SJSA1 (cell line): ENCODE data around the gene PLA2G2F. TPM values are rescaled to one million over a fixed set of nuclear protein-coding genes. Genes with fewer than 3 reads are reported as not detected.

Experiments used
- DNase-seq, 2 experiments: peaks; one replicate each; pipeline ENCODE4 v3.0.0-alpha.2; 2015 to 2020; ENCODE audit warnings: low spot score in 2 of 2, low read depth in 1 of 2
- H3K27ac ChIP-seq: fragments of 250-450 bp; sonication (Bioruptor Pico); 2 replicates; pipeline ENCODE4 v1.5.1; 2020; ENCODE audit warnings: mild to moderate bottlenecking, moderate library complexity
- H3K27me3 ChIP-seq: fragments of 250-450 bp; sonication (Bioruptor Pico); replicated peaks from 2 replicates; pipeline ENCODE4 v1.5.1; 2020; ENCODE audit warnings: mild to moderate bottlenecking, moderate library complexity
- H3K36me3 ChIP-seq: fragments of 250-450 bp; sonication (Bioruptor Pico); 2 replicates; pipeline ENCODE4 v1.5.1; 2020; ENCODE audit warnings: mild to moderate bottlenecking
- H3K4me1 ChIP-seq: fragments of 250-450 bp; sonication (Bioruptor Pico); replicated peaks from 2 replicates; pipeline ENCODE4 v1.6.1; 2021; ENCODE audit warnings: mild to moderate bottlenecking
- H3K4me3 ChIP-seq: fragments of 250-450 bp; sonication (Bioruptor Pico); 2 replicates; pipeline ENCODE4 v1.5.1; 2020; ENCODE audit warnings: mild to moderate bottlenecking
- H3K9me3 ChIP-seq: fragments of 250-450 bp; sonication (Bioruptor Pico); replicated peaks from 2 replicates; pipeline ENCODE4 v1.5.1; 2020; ENCODE audit warnings: mild to moderate bottlenecking
- total RNA-seq: library from RNA; depleted of rRNA; stranded (reverse); fragments of >200 nt; shearing (Covaris generic); gene quantifications from 2 replicates; pipeline ENCODE4 v1.2.3, GENCODE V29; 2014

Gene PLA2G2F
- total RNA-seq, 1 experiment from 2014 or later, result not detected

GRCh38 chr1:20154301-20154831 is 15.2 kb downstream of the PLA2G2F start:
- H3K27me3 ChIP-seq, result no peaks in the 10 kb centered on the region
- peaks cover 4% of the 10 kb centered on the region for H3K4me1 ChIP-seq
- no peak overlapping the region for H3K4me3 ChIP-seq
- DNase-seq, result no peak
- no peaks in the 10 kb centered on the region for H3K9me3 ChIP-seq
- H3K36me3 ChIP-seq, result no peaks in the 10 kb centered on the region
- no peak overlapping the region for H3K27ac ChIP-seq

GRCh38 chr1:20158358-20159070 is 19.4 kb downstream of the PLA2G2F start:
- H3K4me1 ChIP-seq, result no peaks in the 10 kb centered on the region
- no peaks in the 10 kb centered on the region for H3K36me3 ChIP-seq
- no peak overlapping the region for H3K4me3 ChIP-seq

DNA sequence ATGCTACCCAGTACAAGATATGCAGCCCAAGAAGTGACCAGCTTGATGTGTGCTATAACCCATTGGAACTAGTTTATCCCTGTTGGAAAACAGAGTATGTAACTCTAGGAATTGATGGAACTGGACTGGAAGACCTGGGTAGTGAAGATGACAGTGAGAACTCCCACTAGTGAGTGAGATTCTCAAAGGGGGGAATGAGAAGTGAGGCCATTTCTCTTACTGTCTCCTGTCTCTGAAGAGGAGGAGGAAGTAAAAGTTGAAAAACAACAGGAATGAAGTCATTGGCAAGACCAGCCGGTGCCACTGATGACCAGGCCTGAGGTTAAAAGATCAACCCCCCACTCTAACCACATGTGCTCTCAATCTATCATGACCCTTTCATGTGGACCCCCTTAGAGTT is 20.9 kb downstream of the PLA2G2F start:
- Histone ChIP-seq H3K36me3 (no peaks in the 10 kb centered on the region), H3K4me1 (no peaks in the 10 kb centered on the region), H3K27ac (no peak overlapping the region), H3K9me3 (peaks cover 14% of the 10 kb centered on the region), H3K27me3 (no peaks in the 10 kb centered on the region), H3K4me3 (no peak overlapping the region)
- DNase-seq, result no peak

More at GRCh38 chr1:20158358-20159070, 19.4 kb downstream of the PLA2G2F start:
- DNase-seq, result no peak
- no peaks in the 10 kb centered on the region for H3K27me3 ChIP-seq
- H3K9me3 ChIP-seq, result peaks cover 14% of the 10 kb centered on the region
- H3K27ac ChIP-seq, result no peak overlapping the region

GRCh38 chr1:20164694-20165202 is 25.6 kb downstream of the PLA2G2F start:
- Histone ChIP-seq H3K36me3 (no peaks in the 10 kb centered on the region), H3K9me3 (peaks cover 11% of the 10 kb centered on the region), H3K4me3 (no peak overlapping the region), H3K27ac (no peak overlapping the region), H3K4me1 (no peaks in the 10 kb centered on the region), H3K27me3 (no peaks in the 10 kb centered on the region)
- DNase-seq, result no peak

DNA sequence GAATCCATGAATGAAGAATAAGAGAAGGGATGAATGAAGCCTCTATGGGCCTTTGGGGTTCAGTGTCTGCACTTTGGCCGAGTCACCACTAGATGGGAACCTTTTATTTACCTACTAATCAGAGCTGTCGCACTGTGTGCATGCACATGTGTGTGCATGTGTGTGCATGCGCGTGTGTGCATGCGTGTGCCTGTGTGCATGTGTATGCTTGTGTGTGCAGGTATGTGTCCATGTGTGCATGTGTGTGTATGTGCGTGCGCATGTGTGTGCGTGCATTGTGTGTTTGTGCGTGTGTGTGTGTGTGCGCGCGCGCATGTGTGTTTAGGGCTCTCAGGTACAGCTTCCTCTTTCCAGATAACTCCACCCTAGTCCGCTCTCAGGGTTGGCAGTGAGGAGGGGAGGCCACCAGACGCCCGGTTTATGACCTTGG is 26.4 kb downstream of the PLA2G2F start:
- Histone ChIP-seq H3K27me3 (no peaks in the 10 kb centered on the region), H3K9me3 (peaks cover 3% of the 10 kb centered on the region), H3K4me3 (no peak overlapping the region), H3K4me1 (no peaks in the 10 kb centered on the region), H3K27ac (no peak overlapping the region), H3K36me3 (no peaks in the 10 kb centered on the region)
- DNase-seq, result no peak

GRCh38 chr1:20166051-20166450 is 26.9 kb downstream of the PLA2G2F start:
- Histone ChIP-seq H3K4me1 (no peaks in the 10 kb centered on the region), H3K9me3 (no peaks in the 10 kb centered on the region; the same call in none of the 2 replicates), H3K27me3 (no peaks in the 10 kb centered on the region), H3K36me3 (no peaks in the 10 kb centered on the region), H3K27ac (no peak overlapping the region), H3K4me3 (no peak overlapping the region)
- DNase-seq, result no peak

DNA sequence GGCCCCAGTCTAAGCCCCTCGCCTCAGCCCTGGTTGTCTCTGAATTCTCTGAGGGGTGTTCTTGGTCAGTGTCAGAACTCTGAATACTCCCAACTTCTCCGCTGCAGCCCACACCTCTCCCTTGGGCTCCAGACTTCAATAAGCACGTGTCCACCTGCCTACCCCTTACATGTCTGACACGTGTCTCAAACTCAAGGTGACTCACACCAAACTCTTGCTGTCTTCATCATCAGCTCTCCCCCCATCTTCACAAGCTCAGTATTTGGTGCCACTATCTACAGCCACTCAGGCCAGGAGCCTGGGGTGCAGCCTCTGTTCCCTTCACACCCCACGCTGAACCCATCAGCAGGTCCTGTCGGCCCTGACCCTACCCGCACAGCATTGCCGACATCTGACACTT is 28.0 kb downstream of the PLA2G2F start:
- H3K4me1 ChIP-seq, result no peaks in the 10 kb centered on the region
- H3K9me3 ChIP-seq, result no peaks in the 10 kb centered on the region; the same call in none of the 2 replicates
- H3K27me3 ChIP-seq, result no peaks in the 10 kb centered on the region
- H3K27ac ChIP-seq, result no peak overlapping the region
- H3K4me3 ChIP-seq, result no peak overlapping the region
- no peaks in the 10 kb centered on the region for H3K36me3 ChIP-seq
- DNase-seq, result no peak

- Histone ChIP-seq H3K27ac (no peak overlapping the region), H3K4me1 (no peaks in the 10 kb centered on the region), H3K27me3 (no peaks in the 10 kb centered on the region), H3K9me3 (no peaks in the 10 kb centered on the region), H3K4me3 (no peak overlapping the region), H3K36me3 (no peaks in the 10 kb centered on the region)
- no peak for DNase-seq
Observed at GRCh38 chr1:20168564-20169491, 29.7 kb downstream of the PLA2G2F start.

DNA sequence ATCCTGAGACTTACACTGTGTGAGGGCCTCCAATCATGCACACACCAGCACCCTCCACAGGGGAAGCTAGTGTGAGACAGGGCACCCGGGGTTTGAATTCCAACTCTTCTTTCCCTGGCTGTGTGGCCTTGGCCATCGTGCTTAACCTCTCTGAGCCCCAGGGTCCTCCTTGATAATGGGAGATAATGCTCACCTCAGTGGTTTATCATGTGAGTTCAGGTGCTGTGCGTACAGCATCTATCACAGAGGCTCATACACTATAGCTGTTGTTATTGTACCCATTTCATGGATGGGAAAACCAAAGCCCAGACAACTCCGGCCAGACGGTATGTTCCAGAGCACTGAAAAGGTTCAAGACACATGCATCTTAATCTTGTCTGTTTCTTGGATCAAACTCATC is 30.8 kb downstream of the PLA2G2F start:
- DNase-seq, result no peak
- H3K27me3 ChIP-seq, result 0 out of 2 replicates have a peak, but pooled peaks cover 2% of the 10 kb centered on the region
- no peak overlapping the region for H3K27ac ChIP-seq
- H3K4me1 ChIP-seq, result no peaks in the 10 kb centered on the region
- no peaks in the 10 kb centered on the region for H3K9me3 ChIP-seq
- no peaks in the 10 kb centered on the region for H3K36me3 ChIP-seq
- no peak overlapping the region for H3K4me3 ChIP-seq

DNA sequence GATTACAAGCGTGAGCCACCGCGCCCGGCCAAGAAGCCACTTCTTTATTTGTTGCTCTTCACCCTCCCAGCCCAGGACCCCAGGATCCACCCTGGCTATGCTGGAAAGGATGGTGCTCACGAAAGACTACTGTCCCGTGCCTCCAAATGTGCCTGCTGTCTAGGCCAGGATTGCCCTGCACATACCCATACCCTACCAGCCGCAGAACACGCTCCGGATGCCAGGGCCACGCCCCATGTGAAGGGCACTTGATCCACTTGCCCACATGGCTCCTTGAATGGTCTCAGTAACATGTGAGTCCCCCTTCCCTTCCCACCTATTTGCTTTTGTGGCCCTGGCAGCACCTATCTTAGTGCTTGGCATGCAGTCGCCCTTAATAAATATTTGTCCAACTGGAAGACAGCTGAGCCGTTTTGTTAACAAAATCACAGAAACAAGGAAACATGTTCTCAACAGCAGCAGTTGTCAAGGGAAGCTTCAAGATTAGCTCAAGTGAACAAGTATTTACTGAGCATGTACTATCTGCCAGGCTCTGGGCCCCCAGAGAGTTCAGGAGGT is 33.0 kb downstream of the PLA2G2F start:
- no peak overlapping the region for H3K27ac ChIP-seq
- peaks cover 13% of the 10 kb centered on the region; the same call in 1 of the 2 replicates for H3K27me3 ChIP-seq
- no peaks in the 10 kb centered on the region for H3K36me3 ChIP-seq
- H3K4me1 ChIP-seq, result no peaks in the 10 kb centered on the region
- H3K9me3 ChIP-seq, result no peaks in the 10 kb centered on the region
- H3K4me3 ChIP-seq, result no peak overlapping the region
- DNase-seq, result no peak

DNA sequence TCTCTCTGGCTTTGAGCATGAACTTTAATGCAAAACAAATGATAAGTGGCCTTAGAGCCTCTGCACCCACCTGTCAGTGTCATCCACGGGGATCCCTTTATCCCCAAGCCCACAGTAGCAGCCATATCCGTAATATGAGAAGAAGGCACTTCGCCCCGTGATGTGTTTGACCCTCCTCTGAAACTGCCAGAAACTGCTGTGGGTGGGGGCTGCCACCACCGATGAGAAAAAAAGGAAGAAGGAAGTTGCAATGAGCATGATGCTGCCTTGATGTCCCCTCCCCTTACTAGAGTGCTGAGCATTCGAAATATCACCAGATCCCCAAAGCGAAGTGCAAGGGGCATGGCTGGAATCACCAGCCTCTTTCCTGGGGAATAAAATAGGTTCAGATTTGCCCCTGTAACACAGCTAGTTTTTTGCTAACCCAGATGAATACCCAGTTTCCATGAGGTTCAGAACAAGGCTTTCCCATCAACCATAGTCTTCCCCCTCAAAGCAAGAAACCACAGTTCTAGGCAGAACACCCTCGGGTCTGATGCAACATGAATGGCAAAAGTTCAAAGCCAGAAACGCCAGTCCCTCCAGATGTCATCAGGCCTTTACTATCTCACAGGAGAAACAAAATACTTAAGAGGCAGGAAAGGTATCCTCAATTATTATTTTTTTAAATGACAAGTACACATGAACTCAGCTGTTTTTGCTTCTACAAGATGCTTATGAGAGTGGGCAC is 36.0 kb downstream of the PLA2G2F start:
- Histone ChIP-seq H3K9me3 (no peaks in the 10 kb centered on the region), H3K27ac (no peak overlapping the region), H3K27me3 (peaks cover 26% of the 10 kb centered on the region; the same call in 1 of the 2 replicates), H3K4me1 (no peaks in the 10 kb centered on the region), H3K36me3 (no peaks in the 10 kb centered on the region), H3K4me3 (no peak overlapping the region)
- no peak for DNase-seq

- no peak for DNase-seq
- H3K27me3 ChIP-seq, result peaks cover 29% of the 10 kb centered on the region
Observed at GRCh38 chr1:20178634-20179370, 39.7 kb downstream of the PLA2G2F start.

More at GRCh38 chr1:20178634-20179370, 39.7 kb downstream of the PLA2G2F start:
- Histone ChIP-seq H3K9me3 (no peaks in the 10 kb centered on the region), H3K36me3 (no peaks in the 10 kb centered on the region), H3K27ac (no peak overlapping the region), H3K4me3 (no peak overlapping the region), H3K4me1 (no peaks in the 10 kb centered on the region)
